Measurements from ENCODE around the gene ZNF20. TPM values are rescaled to one million over a fixed set of nuclear protein-coding genes. Genes with fewer than 3 reads are reported as not detected.

ZNF20 gene
- 1 to 10 TPM; 2.2 to 4.3 TPM for total RNA-seq

- Histone ChIP-seq H3K4me3 (peak within 1 kb of the TSS; percentile 90), H3K27ac (peak within 1 kb of the TSS; percentile 76 to 79), H3K4me1 (ENCODE audit: control insufficient read depth in 1 of 2, low read depth in 2 of 2) (peaks cover 7 to 18% of the 10 kb centered on the region in 2 donors), H3K27me3 (replicated peaks; ENCODE audit: insufficient read depth) (no peaks in the 10 kb centered on the region), H3K9me3 (no peaks in the 10 kb centered on the region), H3K36me3 (peaks cover 4% of the 10 kb centered on the region)
- no peak for TF ChIP-seq CTCF (IDR thresholded peaks at IDR 0.05)
- peak; percentile 84 for DNase-seq (ENCODE audit: low spot score)
- ATAC-seq (ENCODE audit: insufficient number of reproducible peaks, low FRiP score, low read depth), result peak; percentile 99
These were observed at the start of gene ZNF20 for GRCh38 chr19:12139885-12140544. Gene ZNF20 (minus strand): TSS chr19:12140350. CDS start chr19:12140182, 168 bp downstream.

- peaks cover 60% of the 10 kb centered on the region for H3K36me3 ChIP-seq
- DNase-seq (ENCODE audit: low spot score) (no peak), ATAC-seq (ENCODE audit: insufficient number of reproducible peaks, low FRiP score, low read depth) (no peak)
- no peaks in the 10 kb centered on the region for H3K4me1 ChIP-seq (ENCODE audit: control insufficient read depth in 1 of 2, low read depth in 2 of 2)
- H3K9me3 ChIP-seq, result peaks cover 97% of the 10 kb centered on the region
- no peaks in the 10 kb centered on the region for H3K27me3 ChIP-seq (replicated peaks; ENCODE audit: insufficient read depth)
- no peak overlapping the region for H3K27ac ChIP-seq
- H3K4me3 ChIP-seq, result peak overlapping the region; percentile 33
- TF ChIP-seq CTCF (IDR thresholded peaks at IDR 0.05), result no peak
These were observed 47.5 kb upstream of the ZNF20 start for GRCh38 chr19:12187625-12188024.

- DNase-seq (ENCODE audit: low spot score) (no peak), ATAC-seq (ENCODE audit: insufficient number of reproducible peaks, low FRiP score, low read depth) (no peak)
- H3K4me3 ChIP-seq, result no peak overlapping the region
- H3K27ac ChIP-seq, result no peak overlapping the region
- no peak for TF ChIP-seq CTCF (IDR thresholded peaks at IDR 0.05)
- no peaks in the 10 kb centered on the region for H3K27me3 ChIP-seq (replicated peaks; ENCODE audit: insufficient read depth)
- peaks cover 47% of the 10 kb centered on the region for H3K9me3 ChIP-seq
- no peaks in the 10 kb centered on the region for H3K4me1 ChIP-seq (ENCODE audit: control insufficient read depth in 1 of 2, low read depth in 2 of 2)
- peaks cover 22% of the 10 kb centered on the region for H3K36me3 ChIP-seq
These were observed 40.2 kb upstream of the ZNF20 start for GRCh38 chr19:12180377-12180776.

GRCh38 chr19:12166626-12167025 is 26.5 kb upstream of the ZNF20 start:
- Histone ChIP-seq H3K27me3 (replicated peaks; ENCODE audit: insufficient read depth) (no peaks in the 10 kb centered on the region), H3K4me3 (no peak overlapping the region), H3K9me3 (no peaks in the 10 kb centered on the region), H3K27ac (peak overlapping the region in 1 of 2 donors; percentile 9), H3K4me1 (ENCODE audit: control insufficient read depth in 1 of 2, low read depth in 2 of 2) (peaks cover 18 to 38% of the 10 kb centered on the region in 2 donors), H3K36me3 (no peaks in the 10 kb centered on the region)
- no peak for ATAC-seq (ENCODE audit: insufficient number of reproducible peaks, low FRiP score, low read depth)
- no peak for TF ChIP-seq CTCF (IDR thresholded peaks at IDR 0.05)
- DNase-seq (ENCODE audit: low spot score), result no peak

GRCh38 chr19:12163826-12164225 is 23.7 kb upstream of the ZNF20 start:
- H3K27ac ChIP-seq, result peak overlapping the region; percentile 92 to 95
- no peak for TF ChIP-seq CTCF (IDR thresholded peaks at IDR 0.05)
- H3K9me3 ChIP-seq, result no peaks in the 10 kb centered on the region
- peaks cover 18 to 38% of the 10 kb centered on the region in 2 donors for H3K4me1 ChIP-seq (ENCODE audit: control insufficient read depth in 1 of 2, low read depth in 2 of 2)
- H3K36me3 ChIP-seq, result no peaks in the 10 kb centered on the region
- ATAC-seq (ENCODE audit: insufficient number of reproducible peaks, low FRiP score, low read depth) (no peak), DNase-seq (ENCODE audit: low spot score) (no peak)
- H3K4me3 ChIP-seq, result peak overlapping the region; percentile 88
- H3K27me3 ChIP-seq (replicated peaks; ENCODE audit: insufficient read depth), result no peaks in the 10 kb centered on the region

Measured in thoracic aorta (tissue), 2 donors.